ENCODE data around the gene TCAP.

GRCh38 chr17:39647256-39647655 is 17.9 kb upstream of the TCAP start:
- no peak for TF ChIP-seq CTCF (IDR thresholded peaks at IDR 0.05; ENCODE audit: insufficient read depth, low read length, poor library complexity, severe bottlenecking)
- no peak for TF ChIP-seq EZH2phosphoT487 (conservative IDR thresholded peaks at IDR 0.05; ENCODE audit: low read length)

Measured in SU-DHL-6 (cell line).